GM19328 (cell line): Measurements from ENCODE around the gene CDC34.
"Not testable (repeated sequence)": the region's sequence is repeated elsewhere in the genome, so short reads cannot be mapped to it uniquely, and the experiment has no call there.

ENCODE experiments used
- ATAC-seq: cut with Tn5 transposase; IDR thresholded peaks from one replicate; pipeline ENCODE4 v1.9.1; 2021; ENCODE audit warnings: mild to moderate bottlenecking, moderate library complexity; ENCODE audit not compliant: unreplicated experiment

Gene CDC34

GRCh38 chr19:572140-572742 lies 40.7 kb downstream of the CDC34 start, which contains the start of gene BSG:
Gene BSG, plus strand, starts transcription at chr19:572596. Its CDS starts 39 bp downstream, at chr19:572635.
- peak; percentile 69 for ATAC-seq

- no peak for ATAC-seq
Measured at GRCh38 chr19:572743-573518, 41.4 kb downstream of the CDC34 start.

GRCh38 chr19:573519-573825 lies 41.9 kb downstream of the CDC34 start:
- no peak for ATAC-seq

- no peak for ATAC-seq
Measured at GRCh38 chr19:574658-575526, 43.3 kb downstream of the CDC34 start.

- no peak for ATAC-seq
Measured at GRCh38 chr19:575527-576506, 44.3 kb downstream of the CDC34 start.

GRCh38 chr19:576768-577438 lies 45.3 kb downstream of the CDC34 start:
- no peak for ATAC-seq

- no peak for ATAC-seq
Measured at GRCh38 chr19:577439-578392, 46.2 kb downstream of the CDC34 start.

- ATAC-seq, result no peak
Measured at GRCh38 chr19:579111-579841, 47.7 kb downstream of the CDC34 start.

- ATAC-seq, result no peak
Measured at GRCh38 chr19:579842-580155, 48.2 kb downstream of the CDC34 start.

GRCh38 chr19:580274-580835 lies 48.8 kb downstream of the CDC34 start:
- no peak for ATAC-seq

- no peak for ATAC-seq
Measured at GRCh38 chr19:581399-582111, 50.0 kb downstream of the CDC34 start.

- ATAC-seq, result no peak
Measured at GRCh38 chr19:582497-583197, 51.1 kb downstream of the CDC34 start.

- ATAC-seq, result no peak
Measured at GRCh38 chr19:583198-583967, 51.8 kb downstream of the CDC34 start.

- no peak for ATAC-seq
Measured at GRCh38 chr19:583968-584239, 52.3 kb downstream of the CDC34 start.

- ATAC-seq, result no peak
Measured at GRCh38 chr19:584240-585001, 52.9 kb downstream of the CDC34 start.

GRCh38 chr19:585146-585545 lies 53.6 kb downstream of the CDC34 start:
- not testable (repeated sequence) for ATAC-seq
